GM19025 (cell line): ENCODE measurements around the gene CDH23.

Source experiments
- ATAC-seq: cut with Tn5 transposase; IDR thresholded peaks from one replicate; pipeline ENCODE4 v1.9.1; 2021; ENCODE audit warnings: mild to moderate bottlenecking, low read depth, moderate library complexity; ENCODE audit not compliant: unreplicated experiment

The CDH23 gene

DNA sequence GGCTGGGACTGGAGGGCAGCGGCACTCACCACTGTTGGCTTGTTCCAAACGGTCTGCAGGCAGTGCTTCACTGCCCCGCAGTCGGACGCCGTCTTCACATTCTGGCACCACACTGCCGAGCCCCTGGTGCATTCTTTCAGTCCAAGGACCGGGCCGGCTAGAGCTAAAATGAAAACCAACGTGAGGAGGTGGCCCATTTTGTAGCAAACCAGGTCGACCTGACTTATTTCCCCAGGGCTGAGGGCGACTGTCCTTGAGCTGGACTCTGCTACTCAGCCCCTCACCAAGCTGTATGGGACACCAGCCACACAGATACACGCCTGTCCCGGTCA, 437.6 kb downstream of the CDH23 start:
- no peak for ATAC-seq

DNA sequence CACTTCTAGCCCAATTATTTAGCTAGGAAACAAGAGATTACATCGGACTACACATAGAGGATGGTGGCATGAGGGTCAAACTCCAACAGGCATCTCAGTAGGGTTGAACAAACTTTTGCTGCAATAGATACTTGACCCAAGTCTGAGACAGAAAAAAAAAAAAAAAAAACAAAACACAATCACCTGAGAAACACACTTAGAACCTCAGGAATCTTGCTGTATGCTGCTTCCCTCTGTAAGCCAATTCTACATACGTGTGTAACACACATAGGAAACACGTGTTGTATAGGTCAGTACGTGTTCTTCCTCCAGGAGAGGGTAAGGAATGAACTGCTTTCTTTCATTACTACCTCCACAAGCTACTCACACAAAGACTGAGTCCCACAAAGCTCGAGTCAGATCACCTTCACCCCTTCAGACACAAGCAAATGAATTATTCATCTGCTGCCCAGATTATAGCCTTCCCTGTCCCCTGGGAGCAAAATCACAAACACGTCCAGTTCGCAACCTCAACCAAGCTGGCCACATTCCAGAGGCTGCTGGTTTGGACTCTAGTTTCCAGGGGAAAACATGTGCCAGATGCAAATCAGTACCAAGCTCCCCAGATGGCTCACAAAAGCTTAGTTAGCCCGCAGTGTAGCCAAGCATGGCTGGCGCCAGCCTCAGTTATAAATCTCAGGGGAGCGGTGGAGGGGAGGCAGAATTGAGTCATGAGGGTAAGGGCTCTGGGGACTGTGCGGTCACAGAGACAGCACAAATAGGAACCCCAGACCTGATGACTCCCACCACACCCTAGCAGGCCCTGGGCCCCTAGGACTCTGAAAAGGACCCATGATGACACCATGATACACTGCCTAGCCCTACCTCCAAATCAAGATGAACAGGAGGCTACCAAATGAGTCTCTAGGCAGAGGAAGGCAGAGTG, 439.2 kb downstream of the CDH23 start:
- peak; percentile 92 for ATAC-seq

- ATAC-seq, result peak; percentile 6
These were observed 439.9 kb downstream of the CDH23 start for GRCh38 chr10:71836596-71836974.

- no peak for ATAC-seq
These were observed 440.5 kb downstream of the CDH23 start for GRCh38 chr10:71837098-71837827.

DNA sequence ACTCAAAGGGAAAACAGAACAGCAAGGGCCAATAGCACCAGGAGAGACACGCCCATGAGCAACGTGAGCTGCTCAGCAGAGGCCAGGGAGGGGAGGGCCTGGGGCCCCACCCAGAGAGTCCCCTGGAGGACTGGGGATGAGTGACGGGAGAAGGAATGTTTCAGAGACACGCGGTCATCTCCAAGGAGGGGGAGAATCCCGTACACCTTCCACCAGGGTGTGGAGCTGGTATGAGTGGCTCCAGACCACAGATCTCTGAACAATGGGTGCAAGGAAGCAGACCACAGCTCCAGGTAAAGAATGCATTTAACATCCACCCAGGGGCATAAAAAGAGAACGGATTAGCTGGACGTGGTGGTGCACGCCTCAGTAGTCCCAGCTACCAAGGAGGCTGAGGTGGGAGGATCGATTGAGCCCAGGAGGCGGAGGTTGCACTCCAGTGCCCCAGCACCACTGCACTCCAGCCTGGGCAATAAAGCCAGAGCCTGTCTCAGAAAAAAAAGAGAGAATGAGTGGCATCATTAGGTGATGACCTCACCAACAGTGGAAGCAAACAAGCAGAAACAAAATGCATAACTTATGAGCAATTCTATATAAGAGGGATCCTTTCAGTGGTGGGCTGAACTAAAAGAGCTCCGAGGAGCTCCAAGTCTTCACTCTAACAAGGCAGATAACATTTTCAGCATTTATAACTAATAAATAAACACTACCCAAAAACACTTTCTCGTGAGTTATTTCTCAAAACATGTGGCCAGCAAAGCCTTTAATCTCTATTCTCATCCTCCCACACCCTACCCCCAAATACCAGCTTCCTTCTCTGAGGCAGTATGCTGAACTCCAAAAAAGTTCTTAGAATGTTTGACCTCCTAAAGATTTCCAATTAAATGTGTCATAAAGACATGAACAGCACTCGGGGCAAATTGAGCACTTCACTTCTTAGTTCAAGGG, 441.8 kb downstream of the CDH23 start:
- no peak for ATAC-seq

DNA sequence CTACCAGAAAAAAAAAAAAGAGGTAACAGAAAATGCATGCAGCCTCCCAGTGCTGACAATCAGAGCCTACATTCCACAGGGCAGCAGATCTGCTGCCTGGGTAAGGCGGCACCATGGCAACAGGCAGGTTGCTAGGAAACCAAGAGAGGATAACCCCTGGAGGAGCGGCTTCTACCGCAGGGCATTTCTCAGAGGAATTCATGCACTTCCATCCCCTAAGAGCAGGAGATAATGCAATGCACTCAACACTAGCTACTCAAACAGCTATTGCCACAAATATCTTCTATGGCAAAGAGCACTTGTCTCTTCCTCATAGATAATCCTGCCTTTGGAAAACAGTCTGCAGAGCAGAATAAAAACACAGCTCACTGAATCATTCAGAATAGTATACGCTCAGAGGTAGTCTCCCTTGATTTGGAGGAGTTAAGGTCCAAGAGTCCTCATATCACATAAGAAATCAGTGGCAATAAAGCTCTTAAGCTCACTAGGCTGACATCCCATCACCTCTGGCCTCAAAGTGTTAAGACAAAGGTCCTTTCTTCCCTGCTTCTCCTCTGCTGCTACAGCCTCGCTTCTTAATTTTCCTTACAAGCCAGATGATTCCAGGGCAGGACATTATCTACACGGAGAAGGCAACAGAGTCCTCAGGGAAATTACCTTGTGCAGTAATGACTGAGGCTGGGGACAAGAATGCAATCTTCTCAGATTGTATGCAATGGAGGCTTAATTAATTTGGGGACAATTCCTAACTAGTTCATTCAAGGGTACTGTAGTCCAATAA, 443.6 kb downstream of the CDH23 start:
- no peak for ATAC-seq

DNA sequence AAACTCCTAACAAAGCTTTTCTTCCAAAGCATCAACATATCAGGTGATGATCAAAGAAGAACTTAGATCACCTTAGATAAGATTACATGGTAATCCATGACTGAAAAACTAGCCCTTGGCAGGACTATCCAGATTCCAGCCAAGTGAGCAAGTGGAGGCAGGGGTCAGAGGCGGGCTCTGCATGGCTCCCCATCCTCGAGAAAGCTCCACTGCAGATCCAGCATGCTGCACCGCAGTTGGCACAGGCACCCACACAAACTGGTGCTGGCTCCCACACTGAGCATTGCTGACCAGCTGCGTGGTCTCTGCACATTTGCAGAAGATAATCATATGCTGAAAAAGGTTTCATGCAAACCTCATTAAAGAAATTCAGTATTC, 444.2 kb downstream of the CDH23 start:
- ATAC-seq, result no peak

DNA sequence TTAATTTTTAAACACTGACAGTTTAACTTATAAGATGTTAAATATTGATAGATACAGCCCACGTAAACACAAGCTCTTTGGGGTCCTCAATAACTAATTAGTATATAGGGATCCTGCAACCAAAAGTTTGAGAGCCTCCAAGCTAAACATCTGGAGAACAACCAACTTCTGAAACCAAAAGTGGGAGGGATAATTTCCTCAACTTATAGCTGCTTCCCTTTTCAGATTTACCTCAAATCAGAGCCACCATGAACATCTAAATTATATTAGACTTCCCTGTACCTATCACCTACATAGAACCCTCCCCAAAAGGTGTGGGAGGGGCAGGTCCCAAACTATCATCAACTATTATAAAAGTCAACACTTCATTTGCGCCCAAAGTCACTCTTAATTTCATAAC, 445.7 kb downstream of the CDH23 start:
- no peak for ATAC-seq

GRCh38 chr10:71842856-71843686, 446.4 kb downstream of the CDH23 start:
- ATAC-seq, result no peak

DNA sequence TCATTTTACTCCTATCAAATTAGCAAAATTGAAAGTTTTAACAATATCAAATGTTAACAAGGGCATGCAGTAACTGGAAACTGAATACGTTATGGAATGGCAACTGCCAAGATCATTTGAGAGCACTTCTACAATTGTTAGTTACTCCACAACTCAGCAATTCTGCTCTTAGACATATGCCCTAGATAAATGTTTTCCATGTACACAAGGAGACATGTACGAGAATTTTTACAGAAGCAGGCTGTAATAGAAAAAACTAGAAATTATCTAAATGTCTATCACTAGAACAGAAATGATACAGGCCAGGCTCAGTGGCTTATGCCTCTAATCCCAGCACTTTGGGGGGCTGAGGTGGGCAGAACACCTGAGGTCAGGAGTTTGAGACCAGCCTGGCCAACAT, 447.4 kb downstream of the CDH23 start:
- ATAC-seq, result no peak

DNA sequence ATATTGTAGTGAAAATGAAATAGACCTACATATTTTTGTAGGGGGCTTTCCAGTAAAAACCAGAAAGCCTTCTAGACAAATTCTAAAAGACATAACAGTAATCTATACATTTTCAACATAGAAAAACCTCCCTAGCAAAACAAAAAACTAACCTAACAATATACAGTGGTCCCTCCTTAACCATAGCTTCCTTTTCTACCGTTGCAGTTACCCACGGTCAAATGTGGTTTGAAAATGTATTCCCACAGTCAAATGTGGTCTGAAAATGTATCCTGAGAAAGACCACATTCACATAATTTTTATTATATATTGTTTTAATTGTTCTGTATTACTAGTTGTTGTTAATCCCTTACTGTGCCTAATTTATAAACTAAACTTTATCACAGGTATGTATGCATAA, 448.0 kb downstream of the CDH23 start:
- ATAC-seq, result no peak

GRCh38 chr10:71845410-71846405, 449.0 kb downstream of the CDH23 start:
- no peak for ATAC-seq

DNA sequence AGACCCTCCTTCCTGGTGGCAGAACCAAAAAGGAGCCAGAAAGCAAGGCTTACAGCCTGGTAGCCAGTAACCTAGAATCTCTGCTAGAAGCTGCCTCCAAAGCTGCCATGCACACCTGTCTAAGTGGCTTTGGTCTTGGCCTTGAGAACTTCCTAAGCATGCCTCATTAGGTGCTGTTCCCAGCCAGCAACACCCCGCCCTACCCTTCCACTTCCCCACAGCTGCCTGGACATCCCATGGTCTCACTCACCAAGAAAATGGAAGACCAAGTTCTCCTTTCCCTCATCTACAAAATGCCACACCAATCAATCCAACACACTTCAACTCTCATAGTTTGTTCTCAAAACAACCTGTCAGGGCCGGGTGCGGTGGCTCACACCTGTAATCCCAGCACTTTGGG, 450.1 kb downstream of the CDH23 start:
- ATAC-seq, result no peak

- no peak for ATAC-seq
These were observed 450.7 kb downstream of the CDH23 start for GRCh38 chr10:71847418-71847817.

DNA sequence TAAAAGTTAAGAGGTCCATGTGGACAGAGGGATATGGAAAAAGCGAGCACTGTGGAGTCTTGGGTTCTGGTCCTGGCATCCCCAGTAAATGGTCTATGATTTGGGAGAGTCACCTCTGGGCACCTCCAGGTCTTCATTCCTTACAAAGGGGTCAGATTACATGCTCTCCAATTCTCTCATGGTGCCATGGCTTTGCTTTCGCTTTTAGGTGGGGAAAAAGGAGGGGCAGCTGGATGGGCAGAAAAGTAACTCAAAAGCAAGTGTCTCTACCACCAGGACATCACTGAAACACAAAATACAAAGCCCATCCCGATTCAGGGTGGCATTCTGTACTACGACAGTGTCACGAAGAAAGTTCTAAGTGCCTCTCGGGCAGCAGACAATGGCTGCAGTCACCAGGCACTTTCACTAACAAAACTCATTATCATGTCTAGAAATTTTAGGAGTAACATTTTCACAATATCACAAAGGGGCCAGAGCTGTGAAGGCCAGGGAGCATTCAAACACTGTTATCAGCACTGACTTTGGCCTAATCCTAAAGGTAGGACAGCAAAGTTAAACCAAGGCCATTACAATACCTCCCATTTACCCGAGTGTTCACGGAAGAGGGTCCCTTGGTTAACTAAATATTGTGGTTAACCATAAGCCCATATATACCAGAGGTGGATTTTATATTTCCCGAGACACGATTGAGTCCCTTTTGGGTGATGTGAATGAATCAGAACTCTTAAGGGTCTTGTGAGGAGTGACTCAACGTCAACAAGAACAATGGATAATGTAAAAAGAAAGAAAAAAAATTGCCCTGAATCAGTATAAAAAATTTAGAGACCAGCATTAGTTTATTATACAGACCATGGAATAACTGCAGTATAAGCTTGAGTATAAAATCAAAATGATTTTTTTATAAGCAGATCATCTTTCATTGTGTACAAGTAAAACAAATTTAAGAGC, 451.9 kb downstream of the CDH23 start:
- ATAC-seq, result no peak

- no peak for ATAC-seq
These were observed 452.8 kb downstream of the CDH23 start for GRCh38 chr10:71849461-71849908.
